Measurements from ENCODE around the gene MAGI2.

The MAGI2 gene

GRCh38 chr7:79257959-79258358 is 195.5 kb downstream of the MAGI2 start:
- TF ChIP-seq SNAI2 (CRISPR knock-in tag; IDR thresholded peaks at IDR 0.05) (no peak), ISL1 (CRISPR knock-in tag; IDR thresholded peaks at IDR 0.05) (no peak), ZNF565 (CRISPR knock-in tag; conservative IDR thresholded peaks at IDR 0.05; ENCODE audit: low read depth) (no peak), CSDC2 (CRISPR knock-in tag; IDR thresholded peaks at IDR 0.05) (no peak), RARB (CRISPR knock-in tag; IDR thresholded peaks at IDR 0.05) (no peak), TOX (CRISPR knock-in tag; IDR thresholded peaks at IDR 0.05; ENCODE audit: borderline replicate concordance) (no peak), ZNF70 (CRISPR knock-in tag; IDR thresholded peaks at IDR 0.05) (no peak), ESRRG (CRISPR knock-in tag; IDR thresholded peaks at IDR 0.05) (no peak), BACH2 (CRISPR knock-in tag; IDR thresholded peaks at IDR 0.05; ENCODE audit: borderline replicate concordance) (no peak)
- no peak for ATAC-seq

- TF ChIP-seq TSHZ2 (CRISPR knock-in tag; IDR thresholded peaks at IDR 0.05) (no peak), ARNTL (CRISPR knock-in tag; IDR thresholded peaks at IDR 0.05; ENCODE audit: borderline replicate concordance, low read depth) (no peak), GLIS3 (CRISPR knock-in tag; IDR thresholded peaks at IDR 0.05) (no peak), ZC3H10 (CRISPR knock-in tag; IDR thresholded peaks at IDR 0.05) (no peak), TOX (CRISPR knock-in tag; IDR thresholded peaks at IDR 0.05; ENCODE audit: borderline replicate concordance) (no peak), POU6F1 (CRISPR knock-in tag; IDR thresholded peaks at IDR 0.05; ENCODE audit: borderline replicate concordance, low read depth) (no peak), BACH2 (CRISPR knock-in tag; IDR thresholded peaks at IDR 0.05; ENCODE audit: borderline replicate concordance) (no peak), ESRRG (CRISPR knock-in tag; IDR thresholded peaks at IDR 0.05) (no peak)
- ATAC-seq, result no peak
These were observed 207.7 kb downstream of the MAGI2 start for GRCh38 chr7:79245623-79246249.

- TF ChIP-seq ZC3H10 (CRISPR knock-in tag; IDR thresholded peaks at IDR 0.05) (no peak), CREB5 (CRISPR knock-in tag; IDR thresholded peaks at IDR 0.05; ENCODE audit: low read depth) (no peak), PPARA (CRISPR knock-in tag; IDR thresholded peaks at IDR 0.05; ENCODE audit: borderline replicate concordance) (no peak), GLIS3 (CRISPR knock-in tag; IDR thresholded peaks at IDR 0.05) (no peak), ARNTL (CRISPR knock-in tag; IDR thresholded peaks at IDR 0.05; ENCODE audit: borderline replicate concordance, low read depth) (no peak), ZFP30 (CRISPR knock-in tag; IDR thresholded peaks at IDR 0.05) (no peak), ZNF70 (CRISPR knock-in tag; IDR thresholded peaks at IDR 0.05) (no peak), BACH2 (CRISPR knock-in tag; IDR thresholded peaks at IDR 0.05; ENCODE audit: borderline replicate concordance) (no peak), ZFP3 (CRISPR knock-in tag; IDR thresholded peaks at IDR 0.05) (no peak), PATZ1 (CRISPR knock-in tag; IDR thresholded peaks at IDR 0.05; ENCODE audit: borderline replicate concordance) (no peak), TCF4 (CRISPR knock-in tag; IDR thresholded peaks at IDR 0.05; ENCODE audit: borderline replicate concordance) (no peak), CSRNP3 (CRISPR knock-in tag; IDR thresholded peaks at IDR 0.05) (no peak), CSDC2 (CRISPR knock-in tag; IDR thresholded peaks at IDR 0.05) (no peak), ESRRG (CRISPR knock-in tag; IDR thresholded peaks at IDR 0.05) (no peak), SNAI2 (CRISPR knock-in tag; IDR thresholded peaks at IDR 0.05) (no peak), OSR1 (CRISPR knock-in tag; IDR thresholded peaks at IDR 0.05) (no peak), ZNF565 (CRISPR knock-in tag; conservative IDR thresholded peaks at IDR 0.05; ENCODE audit: low read depth) (no peak), ISL1 (CRISPR knock-in tag; IDR thresholded peaks at IDR 0.05) (no peak)
These were observed 209.0 kb downstream of the MAGI2 start for GRCh38 chr7:79244482-79244881.

More at GRCh38 chr7:79244482-79244881, 209.0 kb downstream of the MAGI2 start:
- no peak for ATAC-seq

Data from SK-N-SH treated with all-trans-retinoic acid at 6 μM for 48 hours (cell line).